DND-41 (cell line): Measurements from ENCODE around the gene CMSS1.
"Not testable (repeated sequence)": the region's sequence is repeated elsewhere in the genome, so short reads cannot be mapped to it uniquely, and the experiment has no call there.

Source experiments
- ATAC-seq: fragments of 200-7000 bp; cut with Tn5 transposase; 3 replicates; pipeline ENCODE4 v1.9.1; 2021; ENCODE audit warnings: low read depth; ENCODE audit not compliant: insufficient read depth
- DNase-seq: peaks from one replicate; pipeline ENCODE4 v3.0.0-alpha.2; 2020
- H2AFZ ChIP-seq: 2 replicates; pipeline ENCODE4 v1.6.0; 2012; ENCODE audit warnings: low read depth, low read length
- H3K27ac ChIP-seq: 2 replicates; pipeline ENCODE4 v1.5.1; 2012; ENCODE audit warnings: low read length, inconsistent platforms
- H3K27me3 ChIP-seq: fragments of 200-600 bp; sonication (generic); 2 replicates; pipeline ENCODE4 v1.6.0; 2012; ENCODE audit warnings: low read length, mild to moderate bottlenecking, inconsistent platforms; ENCODE audit not compliant: insufficient read depth, poor library complexity
- H3K36me3 ChIP-seq: 2 replicates; pipeline ENCODE4 v1.5.1; 2012; ENCODE audit warnings: low read length, inconsistent platforms; ENCODE audit not compliant: insufficient read depth
- H3K4me1 ChIP-seq: 2 replicates; pipeline ENCODE4 v1.5.1; 2012; ENCODE audit warnings: mild to moderate bottlenecking, low read length; ENCODE audit not compliant: insufficient read depth
- H3K4me2 ChIP-seq: 2 replicates; pipeline ENCODE4 v1.6.0; 2012; ENCODE audit warnings: mild to moderate bottlenecking, moderate library complexity, low read length, inconsistent platforms; ENCODE audit not compliant: insufficient read depth
- H3K4me3 ChIP-seq, 2 experiments: fragments of 200-600 bp in 1 of 2; shearing (Covaris generic) in 1 of 2; 2 replicates each; pipeline ENCODE4 v1.5.1; 2012 to 2016; ENCODE audit warnings: inconsistent platforms in 2 of 2, low read length in 2 of 2, mild to moderate bottlenecking in 2 of 2, low read depth in 1 of 2, moderate library complexity in 1 of 2
- H3K79me2 ChIP-seq: 2 replicates; pipeline ENCODE4 v1.6.0; 2012; ENCODE audit warnings: low read length, inconsistent platforms; ENCODE audit not compliant: insufficient read depth
- H3K9ac ChIP-seq: 2 replicates; pipeline ENCODE4 v1.6.0; 2012; ENCODE audit warnings: low read depth, mild to moderate bottlenecking, inconsistent platforms, low read length, moderate library complexity
- H3K9me3 ChIP-seq: 2 replicates; pipeline ENCODE4 v1.5.1; 2012; ENCODE audit warnings: low read length, moderate library complexity, mild to moderate bottlenecking, inconsistent platforms; ENCODE audit not compliant: insufficient read depth, severe bottlenecking
- H4K20me1 ChIP-seq: 2 replicates; pipeline ENCODE4 v1.6.0; 2012; ENCODE audit warnings: low read length; ENCODE audit not compliant: insufficient read depth
- CTCF ChIP-seq: IDR thresholded peaks from 2 replicates; pipeline ENCODE4 v1.5.1; 2012; ENCODE audit warnings: borderline replicate concordance, low read length, moderate library complexity, mild to moderate bottlenecking; ENCODE audit not compliant: poor library complexity, severe bottlenecking; ENCODE audit errors: extremely low read depth
- EZH2 ChIP-seq: IDR thresholded peaks from 3 replicates; pipeline ENCODE4 v1.6.1; 2012; ENCODE audit warnings: borderline replicate concordance, low read depth, mild to moderate bottlenecking, moderate library complexity, low read length, inconsistent platforms; ENCODE audit not compliant: severe bottlenecking

CMSS1 gene

GRCh38 chr3:100228247-100228646 is 410.6 kb downstream of the CMSS1 start:
- DNase-seq (no peak), ATAC-seq (no peak)
- H3K4me1 ChIP-seq: no peaks in the 10 kb centered on the region
- H3K9ac ChIP-seq: no peak overlapping the region
- no peak overlapping the region for H3K4me3 ChIP-seq
- no peak overlapping the region for H3K27ac ChIP-seq
- no peak for TF ChIP-seq EZH2
- no peak for TF ChIP-seq CTCF
- H3K4me2 ChIP-seq: no peak overlapping the region
- no peaks in the 10 kb centered on the region for H4K20me1 ChIP-seq
- H3K9me3 ChIP-seq: no peaks in the 10 kb centered on the region
- H2AFZ ChIP-seq: no peak overlapping the region; the same call in 1 of the 2 replicates
- H3K36me3 ChIP-seq: no peaks in the 10 kb centered on the region
- no peaks in the 10 kb centered on the region for H3K79me2 ChIP-seq
- no peaks in the 10 kb centered on the region for H3K27me3 ChIP-seq

- H3K4me2 ChIP-seq, H3K4me1 ChIP-seq, H3K27ac ChIP-seq, DNase-seq, H3K9ac ChIP-seq, H3K79me2 ChIP-seq, H3K9me3 ChIP-seq, ATAC-seq, H2AFZ ChIP-seq, H3K27me3 ChIP-seq, H4K20me1 ChIP-seq, H3K4me3 ChIP-seq, H3K36me3 ChIP-seq: not testable (repeated sequence)
Observed at GRCh38 chr3:100229188-100229587, 411.5 kb downstream of the CMSS1 start.

- Histone ChIP-seq H2AFZ (no peak overlapping the region), H3K9ac (no peak overlapping the region), H3K79me2 (no peaks in the 10 kb centered on the region), H3K4me3 (no peak overlapping the region), H3K27ac (no peak overlapping the region), H3K36me3 (no peaks in the 10 kb centered on the region), H3K9me3 (no peaks in the 10 kb centered on the region), H3K4me1 (no peaks in the 10 kb centered on the region), H3K27me3 (no peaks in the 10 kb centered on the region), H3K4me2 (no peak overlapping the region), H4K20me1 (no peaks in the 10 kb centered on the region)
- TF ChIP-seq EZH2: no peak
- TF ChIP-seq CTCF: no peak
- DNase-seq: no peak
- no peak for ATAC-seq
Observed at GRCh38 chr3:100230710-100231109, 413.0 kb downstream of the CMSS1 start.
